WERI-Rb-1 (cell line): ENCODE results near the gene TTLL10.

Experiments used
- DNase-seq: peaks from one replicate; pipeline ENCODE4 v3.0.0-alpha.2; 2020
- H3K27ac ChIP-seq: fragments of 250-450 bp; sonication (Bioruptor Pico); 2 replicates; pipeline ENCODE4 v1.5.1; 2020; ENCODE audit warnings: mild to moderate bottlenecking, moderate library complexity
- H3K27me3 ChIP-seq: fragments of 250-450 bp; sonication (Bioruptor Pico); 2 replicates; pipeline ENCODE4 v1.5.1; 2021; ENCODE audit warnings: mild to moderate bottlenecking, low read depth, moderate library complexity; ENCODE audit not compliant: insufficient read depth, severe bottlenecking
- H3K36me3 ChIP-seq: fragments of 250-450 bp; sonication (Bioruptor Pico); 2 replicates; pipeline ENCODE4 v1.5.1; 2020; ENCODE audit warnings: mild to moderate bottlenecking, moderate library complexity
- H3K4me3 ChIP-seq: 2 replicates; pipeline ENCODE4 v1.5.1; 2011; ENCODE audit warnings: low read depth, mild to moderate bottlenecking, control low read depth, low read length
- H3K9me3 ChIP-seq: fragments of 250-450 bp; sonication (Bioruptor Pico); 2 replicates; pipeline ENCODE4 v1.5.1; 2021; ENCODE audit warnings: mild to moderate bottlenecking, moderate library complexity; ENCODE audit not compliant: severe bottlenecking
- CTCF ChIP-seq: IDR thresholded peaks from 2 replicates; pipeline ENCODE4 v1.5.1; 2011; ENCODE audit warnings: low read depth, mild to moderate bottlenecking, control low read depth, inconsistent platforms, low read length

The TTLL10 gene

GRCh38 chr1:1200876-1201810, 27.5 kb downstream of the TTLL10 start:
- Histone ChIP-seq H3K9me3 (no peaks in the 10 kb centered on the region), H3K27me3 (no peaks in the 10 kb centered on the region), H3K27ac (peak overlapping the region; percentile 59), H3K36me3 (no peaks in the 10 kb centered on the region), H3K4me3 (peak overlapping the region; percentile 50)
- peak; percentile 58 for DNase-seq
- TF ChIP-seq CTCF: no peak

- no peaks in the 10 kb centered on the region for H3K36me3 ChIP-seq
- H3K9me3 ChIP-seq: no peaks in the 10 kb centered on the region
- no peak for DNase-seq
- no peak overlapping the region for H3K4me3 ChIP-seq
- no peak for TF ChIP-seq CTCF
- no peak overlapping the region for H3K27ac ChIP-seq
- no peaks in the 10 kb centered on the region for H3K27me3 ChIP-seq
Measured at GRCh38 chr1:1202831-1203560, 29.3 kb downstream of the TTLL10 start.

GRCh38 chr1:1203561-1204424, 30.1 kb downstream of the TTLL10 start:
- Histone ChIP-seq H3K36me3 (no peaks in the 10 kb centered on the region), H3K4me3 (no peak overlapping the region), H3K9me3 (no peaks in the 10 kb centered on the region), H3K27ac (no peak overlapping the region), H3K27me3 (no peaks in the 10 kb centered on the region)
- no peak for DNase-seq
- no peak for TF ChIP-seq CTCF

GRCh38 chr1:1204425-1204920, 30.8 kb downstream of the TTLL10 start:
- Histone ChIP-seq H3K27me3 (no peaks in the 10 kb centered on the region), H3K36me3 (no peaks in the 10 kb centered on the region), H3K9me3 (no peaks in the 10 kb centered on the region), H3K27ac (no peak overlapping the region), H3K4me3 (no peak overlapping the region)
- no peak for TF ChIP-seq CTCF
- DNase-seq: no peak

GRCh38 chr1:1204998-1205768, 31.5 kb downstream of the TTLL10 start:
- TF ChIP-seq CTCF: no peak
- Histone ChIP-seq H3K9me3 (no peaks in the 10 kb centered on the region), H3K27me3 (no peaks in the 10 kb centered on the region), H3K27ac (no peak overlapping the region), H3K36me3 (no peaks in the 10 kb centered on the region), H3K4me3 (no peak overlapping the region)
- DNase-seq: no peak
